GM21723 (cell line): ENCODE results near the gene ASB6.
"Not testable (repeated sequence)": the region's sequence is repeated elsewhere in the genome, so short reads cannot be mapped to it uniquely, and the experiment has no call there.

Experiments
- ATAC-seq: cut with Tn5 transposase; IDR thresholded peaks from one replicate; pipeline ENCODE4 v1.9.1; 2021; ENCODE audit warnings: mild to moderate bottlenecking, moderate library complexity; ENCODE audit not compliant: unreplicated experiment

Gene ASB6

GRCh38 chr9:129609486-129610212 lies 32.3 kb downstream of the ASB6 start:
- no peak for ATAC-seq

DNA sequence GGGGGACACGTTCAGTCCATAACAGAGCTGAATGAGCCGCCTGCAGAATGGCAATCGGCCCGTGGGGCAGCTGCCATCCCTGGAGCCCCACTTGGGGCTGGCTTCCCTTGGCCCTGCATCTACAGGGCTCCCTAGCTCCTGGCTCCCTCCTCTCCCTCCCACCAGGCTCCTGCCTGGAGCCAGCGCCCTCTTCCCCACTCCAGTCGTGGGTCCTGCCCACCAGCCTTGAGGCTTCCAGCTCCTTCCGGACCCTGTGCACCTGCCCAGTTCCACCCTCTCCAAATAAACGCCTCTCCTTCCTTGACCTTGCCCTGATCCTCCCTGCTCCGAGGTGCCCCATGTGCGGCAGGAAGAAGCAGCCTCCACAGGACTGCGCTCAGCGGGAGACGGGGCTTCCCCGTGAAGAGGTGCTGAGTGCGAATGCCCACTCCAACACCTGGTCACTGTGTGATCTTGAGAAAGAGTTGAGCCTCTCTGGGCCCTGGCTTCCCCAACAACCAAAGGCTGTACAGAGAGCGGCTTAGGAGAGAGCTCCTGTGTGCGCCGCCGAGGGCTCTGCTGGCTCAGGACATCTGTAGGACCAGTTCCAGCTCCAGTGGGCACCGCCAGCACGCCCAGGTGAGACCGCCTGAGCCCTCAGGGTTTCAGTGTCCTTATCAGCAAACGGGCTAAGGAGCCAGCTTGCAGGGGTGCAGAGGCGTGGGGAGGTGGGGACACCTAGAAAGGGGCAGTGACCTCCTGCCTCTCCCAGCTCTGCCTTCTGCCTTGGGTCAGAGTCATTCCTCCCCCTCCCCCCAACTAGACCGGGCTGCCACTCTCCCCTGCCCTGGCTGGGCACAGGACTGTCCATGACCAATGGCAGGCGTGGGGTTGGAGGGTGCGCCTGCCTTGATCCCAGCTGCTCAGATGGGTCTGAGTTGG lies 33.1 kb downstream of the ASB6 start:
- no peak for ATAC-seq

GRCh38 chr9:129607027-129607387 lies 34.9 kb downstream of the ASB6 start:
- ATAC-seq = no peak

- ATAC-seq = no peak
These were observed 35.6 kb downstream of the ASB6 start for GRCh38 chr9:129606161-129607026.

- no peak for ATAC-seq
These were observed 37.2 kb downstream of the ASB6 start for GRCh38 chr9:129604766-129605163.

- ATAC-seq = no peak
These were observed 37.7 kb downstream of the ASB6 start for GRCh38 chr9:129604056-129604765.

- ATAC-seq = no peak
These were observed 39.1 kb downstream of the ASB6 start for GRCh38 chr9:129602598-129603415.

GRCh38 chr9:129601082-129601674 lies 40.8 kb downstream of the ASB6 start:
- ATAC-seq = no peak

DNA sequence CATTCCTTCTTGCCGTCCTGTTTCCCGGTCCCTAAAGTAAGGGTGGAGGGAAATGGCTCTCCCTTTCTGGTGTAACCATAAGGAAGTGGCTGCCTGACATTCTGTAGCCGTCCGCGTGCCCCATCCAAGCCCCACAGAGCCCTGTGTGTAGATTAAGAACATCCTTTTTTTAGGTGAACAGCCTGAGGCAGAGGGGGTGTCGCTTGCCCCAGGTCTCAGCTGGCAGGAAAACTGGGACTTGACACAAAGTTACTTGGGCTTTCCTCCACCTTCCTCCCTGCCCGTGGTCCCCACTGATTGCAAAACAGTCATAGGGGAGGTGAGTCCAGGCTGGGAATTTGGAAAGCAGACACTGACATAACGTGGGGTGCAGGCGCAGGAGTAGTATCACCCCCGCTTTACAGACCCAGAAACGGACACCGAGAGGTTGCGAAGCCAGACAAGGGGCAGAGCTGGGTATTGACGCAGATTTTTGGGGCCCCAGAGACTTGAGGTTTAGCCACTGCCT lies 43.8 kb downstream of the ASB6 start:
- ATAC-seq = no peak

GRCh38 chr9:129597355-129598088 lies 44.4 kb downstream of the ASB6 start:
- ATAC-seq = peak; percentile 48

- ATAC-seq = no peak
These were observed 45.2 kb downstream of the ASB6 start for GRCh38 chr9:129596541-129597331.

DNA sequence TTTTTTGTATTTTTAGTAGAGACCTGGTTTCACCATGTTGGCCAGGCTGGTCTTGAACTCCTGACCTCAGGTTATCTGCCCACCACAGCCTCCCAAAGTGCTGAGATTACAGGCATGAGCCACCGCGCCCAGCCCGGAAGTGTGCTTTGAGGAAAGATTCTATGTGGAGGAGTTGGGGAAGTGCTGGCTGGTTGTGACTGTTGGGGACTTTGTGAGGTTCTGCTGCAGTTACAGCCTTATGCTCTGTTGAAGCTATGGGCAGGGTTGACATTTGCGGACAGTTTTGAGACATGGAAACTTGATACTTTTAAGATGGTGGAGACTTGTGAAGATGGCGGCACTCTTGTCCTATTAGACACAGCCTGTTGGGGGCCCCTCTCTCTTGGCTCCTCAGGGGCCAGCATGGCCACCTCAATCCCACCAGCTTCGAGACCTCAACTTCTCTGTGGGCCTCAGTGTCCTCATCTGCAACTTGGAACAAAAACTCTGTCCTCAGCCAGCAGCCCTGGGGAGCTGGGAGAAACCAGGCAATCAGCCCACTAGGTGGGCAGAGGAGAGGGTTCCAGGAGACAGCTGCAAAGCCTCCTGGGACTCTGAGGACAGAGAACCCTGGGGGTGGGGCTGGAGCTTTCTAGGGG lies 45.9 kb downstream of the ASB6 start:
- ATAC-seq = no peak

- ATAC-seq = no peak
These were observed 46.6 kb downstream of the ASB6 start for GRCh38 chr9:129595311-129595741.

DNA sequence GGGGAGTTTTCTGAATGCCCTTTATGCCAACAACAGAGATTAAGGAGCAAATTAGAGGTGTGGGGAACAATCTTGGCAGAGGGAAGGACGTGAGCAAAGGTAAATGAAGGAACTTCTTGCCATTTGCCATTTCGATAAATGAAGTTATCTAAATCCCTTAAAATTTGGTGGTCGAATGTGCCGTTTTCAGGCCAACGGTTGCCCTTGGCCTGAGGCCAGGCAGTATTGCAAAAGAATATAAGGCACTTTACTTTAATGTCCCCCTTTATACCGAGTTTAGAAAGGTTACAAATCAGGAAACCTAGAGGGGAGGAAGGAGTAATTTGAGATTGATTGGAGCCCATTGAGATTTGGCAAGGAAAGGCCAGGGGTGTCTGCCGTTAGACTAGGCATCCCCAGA lies 47.3 kb downstream of the ASB6 start:
- ATAC-seq = no peak

GRCh38 chr9:129592790-129593189 lies 49.2 kb downstream of the ASB6 start:
- ATAC-seq = not testable (repeated sequence)

DNA sequence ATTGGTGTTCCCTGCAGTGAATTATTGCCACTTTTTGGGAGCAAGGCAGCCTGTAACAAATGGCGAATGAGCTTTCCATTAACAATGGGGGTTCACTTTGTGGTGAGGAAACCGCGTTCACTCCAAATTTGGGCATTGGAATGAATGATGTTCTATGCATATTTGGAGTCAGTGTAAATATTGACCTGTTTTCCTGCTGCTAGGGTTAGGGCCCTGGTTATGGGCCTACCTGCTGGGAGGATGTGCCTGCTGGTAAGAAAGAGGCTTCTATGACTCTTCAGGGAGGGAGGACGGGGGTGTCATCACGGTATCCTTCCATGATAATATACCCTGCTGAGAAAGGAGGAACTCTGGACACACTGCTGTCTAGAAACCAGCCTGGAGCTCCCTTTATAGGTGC lies 50.0 kb downstream of the ASB6 start:
- no peak for ATAC-seq

GRCh38 chr9:129590466-129590865 lies 51.5 kb downstream of the ASB6 start:
- no peak for ATAC-seq
